GF-D8 (cell line): Measurements from ENCODE around the gene MLLT1.
A peak's percentile ranks its signal among the peaks of the same experiment; 100 is the strongest.

Experiments used
- DNase-seq: peaks from one replicate; lab custom pipeline; 2025; lab: John Stamatoyannopoulos, UW

Gene MLLT1

DNA sequence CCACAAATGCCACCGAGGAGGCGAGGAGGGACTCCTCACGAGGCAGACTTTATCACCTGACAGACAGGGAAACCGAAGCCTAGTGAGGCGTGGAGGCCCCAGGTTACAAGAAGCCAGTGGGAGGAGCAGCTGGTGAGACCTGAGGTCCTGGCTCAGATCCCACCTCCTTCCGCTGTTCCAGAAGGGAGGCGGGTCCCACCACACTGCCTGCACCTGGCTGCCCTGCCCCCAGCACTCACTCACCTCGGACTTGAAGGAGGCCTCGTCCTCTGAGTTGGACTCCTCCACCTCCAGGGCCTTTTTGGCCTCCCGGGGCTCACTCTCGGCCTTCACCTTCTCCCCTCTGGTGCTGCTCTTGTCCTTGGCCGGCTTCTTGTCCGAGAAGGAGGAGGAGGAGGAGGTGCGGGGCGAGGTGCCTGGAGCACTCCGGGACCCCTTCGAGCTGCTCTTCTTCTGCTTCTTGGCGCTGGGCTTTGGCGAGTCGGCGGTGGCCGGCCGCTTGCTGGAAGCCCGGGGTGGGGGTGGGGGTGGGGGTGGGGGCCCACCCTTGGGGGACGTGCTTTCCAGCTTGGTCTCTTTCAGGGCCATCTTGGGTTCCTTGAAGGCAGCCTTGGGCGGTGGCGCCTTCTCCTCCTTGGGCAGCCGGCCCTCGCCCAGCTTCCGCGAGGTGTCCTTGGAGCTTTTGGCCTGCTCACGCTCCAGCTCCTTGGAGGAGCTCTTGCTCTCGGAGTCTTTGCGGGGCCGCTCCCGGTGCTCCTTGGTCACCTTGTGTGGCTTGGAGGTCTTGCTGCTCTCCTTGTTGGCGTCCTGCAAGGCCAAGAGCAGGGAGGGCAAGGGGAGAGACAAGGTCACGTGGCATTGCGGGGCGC is 57.7 kb downstream of the MLLT1 start:
- no peak for DNase-seq

DNA sequence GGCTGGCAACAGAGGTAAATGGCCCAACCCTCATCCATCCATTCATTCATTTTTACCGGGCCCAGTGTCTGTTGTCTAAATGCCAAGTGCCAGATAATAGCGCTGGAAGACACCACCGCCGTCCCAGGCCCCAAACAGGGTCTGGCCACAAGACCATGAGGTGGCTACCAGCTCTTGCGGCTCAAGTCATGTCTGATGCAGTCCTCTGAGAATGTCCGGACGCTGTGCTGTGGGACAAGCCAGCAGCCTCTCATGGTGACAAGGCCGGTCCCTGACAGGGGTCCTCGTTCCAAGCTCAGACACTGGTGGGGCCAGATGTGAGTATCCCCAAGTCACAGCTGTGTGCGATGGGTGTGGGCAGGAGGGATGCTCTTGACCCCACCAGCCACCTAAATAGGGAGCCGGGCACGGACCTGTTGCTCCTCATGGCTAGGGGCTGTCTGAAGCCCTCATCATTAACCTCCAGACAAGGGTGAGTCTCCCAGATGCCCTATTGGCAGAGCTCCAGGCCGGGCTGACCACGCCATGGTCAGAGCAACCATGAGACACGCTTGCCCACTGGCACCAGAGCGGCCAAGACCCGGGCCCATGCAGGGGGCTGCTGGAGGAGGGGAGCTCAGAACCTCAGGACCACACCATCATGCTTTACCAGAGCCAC is 58.4 kb downstream of the MLLT1 start:
- no peak for DNase-seq

DNA sequence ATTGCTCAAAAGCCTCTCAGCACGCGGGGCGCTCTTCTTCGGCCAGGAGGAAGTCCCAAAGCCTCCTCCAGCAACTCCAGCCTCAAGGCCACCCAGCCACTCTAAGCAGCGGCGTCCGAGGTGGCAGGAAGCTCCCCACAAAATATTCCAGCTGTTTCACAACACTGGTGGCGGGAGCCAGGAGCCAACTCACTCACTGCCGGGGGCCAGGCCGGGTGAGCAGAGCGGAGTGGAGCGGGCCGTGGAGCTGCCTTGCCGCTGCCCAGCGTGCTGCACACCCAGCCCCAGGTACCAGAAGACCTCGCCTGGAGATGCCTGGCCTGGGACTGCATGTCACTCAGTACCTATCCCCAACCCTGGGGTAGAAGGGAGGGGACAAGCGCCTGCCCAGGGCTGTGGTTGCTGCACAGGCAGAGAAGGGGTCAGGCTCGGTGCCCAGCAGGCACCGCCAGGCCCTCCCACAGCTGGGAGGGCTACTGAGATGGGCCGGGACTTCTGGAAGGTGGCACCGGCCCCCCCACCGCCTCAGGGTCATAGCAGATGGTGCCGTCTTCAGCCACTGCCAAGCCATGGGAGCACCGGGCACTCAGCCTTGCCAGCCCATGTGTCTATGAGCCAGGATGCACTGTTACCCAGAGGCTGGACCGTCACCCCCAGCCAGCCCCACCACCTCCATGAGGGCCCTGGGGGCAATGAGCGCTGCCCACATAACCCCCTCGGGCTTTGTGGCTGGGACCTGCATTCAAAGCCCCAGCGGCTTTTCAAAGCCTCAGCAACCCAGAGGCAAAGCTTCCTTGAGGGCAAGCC is 59.2 kb downstream of the MLLT1 start:
- DNase-seq = no peak

DNA sequence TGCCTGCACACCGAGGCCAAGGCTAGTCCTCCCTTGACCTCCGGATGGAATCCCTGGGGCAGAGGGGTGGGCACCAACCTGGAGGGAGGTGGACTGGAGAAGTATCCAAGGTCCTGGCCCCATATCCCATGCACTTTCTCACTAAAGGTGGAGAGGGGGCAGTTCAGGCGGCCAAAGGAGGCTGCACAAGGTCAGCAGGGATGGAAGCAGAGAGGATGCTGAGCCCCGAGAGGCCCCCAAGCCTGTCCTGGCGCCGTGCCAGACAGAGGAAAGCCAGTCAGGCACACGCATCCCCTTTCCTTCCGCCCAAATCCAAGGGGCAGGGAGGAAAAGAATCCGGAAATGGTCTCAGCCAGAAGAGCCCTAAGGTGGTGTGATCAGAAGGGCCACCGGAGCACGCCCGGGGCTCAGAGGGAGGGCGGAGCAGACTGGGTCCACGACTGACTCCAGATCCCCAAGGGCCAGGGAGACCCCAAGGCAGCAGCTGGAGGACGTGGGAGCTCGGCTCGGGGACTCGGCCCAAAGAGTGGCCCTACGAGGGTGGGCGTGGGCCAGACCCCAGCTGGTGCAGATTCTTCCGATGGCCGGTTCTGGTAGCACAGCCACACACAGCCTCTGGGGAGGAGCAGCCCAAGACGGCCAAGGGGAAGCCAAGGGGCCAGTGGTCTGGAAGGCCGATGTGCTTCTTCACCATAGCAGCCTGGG is 60.0 kb downstream of the MLLT1 start:
- no peak for DNase-seq

DNA sequence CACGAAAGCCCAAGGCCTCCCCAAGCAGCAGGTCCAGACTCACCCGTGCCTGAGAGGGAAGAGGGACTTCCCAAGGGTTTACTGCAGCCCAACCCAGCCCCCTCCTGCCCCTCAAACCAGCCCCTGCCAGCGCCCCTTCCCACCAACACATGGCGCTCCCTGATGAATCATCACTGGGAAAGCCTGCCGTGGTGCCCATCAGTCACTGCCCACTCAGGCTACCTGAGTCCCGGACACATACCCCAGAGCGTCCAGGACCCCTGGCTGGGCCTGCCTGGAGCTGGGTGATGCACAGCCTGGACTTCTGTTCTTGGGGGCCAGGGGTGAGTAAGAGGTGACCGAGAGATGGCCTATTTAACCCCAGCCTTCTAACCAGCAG is 60.6 kb downstream of the MLLT1 start:
- no peak for DNase-seq

DNA sequence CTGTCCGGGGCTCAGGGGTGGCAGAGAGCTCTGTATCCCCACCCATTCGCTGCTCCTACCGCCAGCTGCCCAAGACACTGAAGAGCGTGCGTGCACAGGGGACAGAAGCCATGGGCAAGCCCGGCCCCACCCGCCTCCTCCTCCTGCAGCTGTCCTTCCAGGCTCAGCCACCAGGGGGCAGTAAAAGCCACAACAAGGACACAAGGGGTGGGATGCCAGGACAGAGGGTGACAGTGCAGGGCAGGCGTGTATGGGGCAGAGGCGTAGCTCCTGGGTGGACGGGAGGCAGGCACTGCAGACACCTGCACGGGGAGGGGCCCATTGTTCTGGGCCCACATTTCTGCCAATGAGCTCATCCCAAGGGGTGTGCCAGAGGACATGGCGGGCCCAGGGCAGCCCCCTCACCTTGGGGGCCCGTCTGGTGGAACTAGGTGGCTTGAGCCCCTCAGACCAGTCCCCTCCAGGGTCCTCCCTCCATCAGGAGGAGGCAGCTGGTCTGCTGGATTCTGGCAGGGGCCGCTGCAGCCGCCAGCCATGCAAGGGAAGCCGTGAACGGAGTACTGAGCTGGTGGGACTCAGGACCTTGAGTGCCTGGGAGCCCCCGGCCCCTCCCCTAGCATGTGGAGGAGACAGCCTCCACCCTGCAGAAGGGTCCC is 61.2 kb downstream of the MLLT1 start:
- peak; percentile 33 for DNase-seq

DNA sequence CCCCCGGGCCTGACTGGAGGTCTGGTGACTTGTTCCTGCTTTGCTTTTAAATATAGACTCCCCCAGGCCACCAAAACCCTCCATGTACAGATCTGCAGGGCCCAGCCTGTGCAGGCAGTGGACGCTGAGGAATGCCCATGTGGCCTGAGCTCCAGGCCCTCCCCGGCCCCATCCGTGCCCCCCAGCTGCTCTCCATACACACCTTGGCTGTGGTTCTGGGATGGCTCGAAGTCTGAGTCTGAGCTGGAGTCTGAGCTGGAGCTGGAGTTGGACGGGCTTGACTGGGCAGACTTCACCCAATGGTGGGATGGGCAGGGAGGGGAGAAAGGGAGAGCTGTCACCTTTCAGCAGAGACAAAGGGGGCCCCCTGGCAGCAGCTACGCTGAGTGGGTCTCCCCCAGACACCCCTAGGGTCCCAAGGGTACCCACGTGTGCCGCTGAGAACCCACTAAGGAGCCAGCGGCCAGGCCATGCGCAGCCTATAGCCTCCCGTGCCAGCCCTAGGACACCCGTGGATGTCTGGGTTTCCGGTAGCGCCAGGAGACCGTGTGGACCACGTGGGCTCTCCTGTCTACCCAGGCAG is 61.9 kb downstream of the MLLT1 start:
- no peak for DNase-seq

DNA sequence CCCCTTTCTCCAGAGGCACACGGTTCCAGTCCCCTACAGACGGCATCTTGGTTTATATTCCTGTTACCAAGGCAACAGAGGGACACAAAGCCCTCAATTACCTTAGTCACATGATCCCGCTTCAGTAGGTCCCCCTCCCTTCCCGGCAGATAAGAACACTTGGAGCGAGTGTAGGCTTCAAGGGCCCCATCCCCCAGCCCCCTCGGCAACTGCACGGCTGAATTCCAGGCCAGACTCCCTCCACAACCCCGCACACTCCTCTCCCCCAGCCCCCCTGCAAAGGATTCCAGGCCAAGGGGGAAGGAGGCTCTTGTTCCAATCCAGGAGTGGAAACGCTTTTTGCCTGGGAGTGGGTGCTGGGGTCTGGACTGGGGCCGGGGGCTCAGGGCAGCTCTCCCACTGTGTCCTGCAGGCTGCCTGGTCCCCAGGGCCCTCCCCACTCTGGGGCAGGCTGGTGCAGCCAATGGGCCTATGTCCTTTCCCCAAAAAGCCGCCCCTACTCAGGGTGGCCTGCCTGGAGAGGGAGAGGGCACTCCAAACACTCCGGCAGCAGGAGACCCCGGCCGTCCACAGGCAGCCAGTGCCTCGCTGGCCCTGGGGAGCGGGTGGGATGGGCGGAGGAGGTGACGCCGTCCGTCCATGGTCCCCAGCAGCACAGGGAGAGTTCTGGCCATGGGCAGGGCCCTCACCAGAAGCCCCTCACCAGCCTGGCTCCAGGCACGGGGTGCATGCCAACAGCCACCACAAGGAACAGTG is 62.6 kb downstream of the MLLT1 start:
- no peak for DNase-seq

DNA sequence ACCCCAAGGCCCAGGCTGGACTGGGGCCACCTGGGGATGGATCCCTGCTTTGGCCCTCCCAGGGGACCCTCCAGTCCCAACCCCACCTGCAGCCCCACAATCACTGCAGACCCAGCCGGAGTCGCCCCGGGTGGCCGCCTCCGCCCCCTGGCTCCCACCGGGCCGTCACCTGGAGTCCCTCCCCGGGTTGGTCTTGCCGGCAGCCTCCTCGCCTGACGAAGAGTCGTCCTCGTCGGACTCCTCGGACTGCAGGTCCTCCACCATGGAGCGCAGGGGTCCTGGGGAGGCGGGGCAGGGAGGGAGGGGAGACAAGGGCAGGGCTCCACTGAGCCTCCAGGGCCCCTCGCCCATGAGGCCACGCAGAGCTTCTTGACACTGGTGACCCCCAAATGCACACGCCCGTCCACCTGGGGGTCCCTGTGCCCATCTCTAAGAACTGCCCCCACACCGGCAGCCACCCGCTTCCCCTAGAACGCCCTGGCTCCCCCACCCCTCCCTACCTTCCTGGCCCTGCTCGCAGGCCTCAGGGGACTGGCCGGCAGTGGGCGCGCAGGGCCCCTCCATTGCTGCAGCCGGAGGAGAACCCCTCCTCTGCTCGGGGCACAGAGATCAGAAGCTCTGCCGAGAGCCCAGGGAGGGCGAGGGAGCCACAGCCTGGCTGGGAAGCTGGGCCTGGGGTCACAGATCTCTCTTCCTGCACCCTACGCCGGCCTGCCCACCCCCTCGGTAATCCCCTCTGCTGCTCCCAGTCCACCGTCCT is 63.4 kb downstream of the MLLT1 start:
- DNase-seq = no peak

DNA sequence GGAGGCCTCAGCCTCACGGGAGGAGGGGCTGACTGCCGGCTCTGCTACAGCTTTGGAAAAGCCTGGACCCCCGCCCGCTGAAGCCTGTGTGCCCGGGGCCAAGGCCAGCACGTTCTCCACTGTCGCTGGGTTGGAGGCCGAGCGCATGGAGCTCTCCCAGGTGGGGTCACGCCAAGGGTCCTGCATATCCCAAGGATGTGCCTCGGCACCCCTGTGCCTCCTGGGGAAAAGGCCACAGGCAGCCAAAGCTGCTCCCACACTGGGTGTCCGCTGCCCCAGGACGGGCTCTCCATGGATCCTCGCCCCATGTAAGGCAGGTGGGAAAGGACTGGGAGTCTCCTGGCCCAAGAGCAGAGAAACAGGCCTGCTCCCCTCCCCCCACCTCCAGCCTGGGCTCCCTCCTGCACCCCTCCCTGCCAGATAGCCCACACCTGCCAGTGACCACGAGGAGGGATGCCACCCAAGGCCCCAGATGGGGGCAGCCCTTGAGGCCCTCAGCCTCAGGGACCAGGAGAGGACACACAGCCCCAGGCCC is 64.0 kb downstream of the MLLT1 start:
- DNase-seq = no peak

DNA sequence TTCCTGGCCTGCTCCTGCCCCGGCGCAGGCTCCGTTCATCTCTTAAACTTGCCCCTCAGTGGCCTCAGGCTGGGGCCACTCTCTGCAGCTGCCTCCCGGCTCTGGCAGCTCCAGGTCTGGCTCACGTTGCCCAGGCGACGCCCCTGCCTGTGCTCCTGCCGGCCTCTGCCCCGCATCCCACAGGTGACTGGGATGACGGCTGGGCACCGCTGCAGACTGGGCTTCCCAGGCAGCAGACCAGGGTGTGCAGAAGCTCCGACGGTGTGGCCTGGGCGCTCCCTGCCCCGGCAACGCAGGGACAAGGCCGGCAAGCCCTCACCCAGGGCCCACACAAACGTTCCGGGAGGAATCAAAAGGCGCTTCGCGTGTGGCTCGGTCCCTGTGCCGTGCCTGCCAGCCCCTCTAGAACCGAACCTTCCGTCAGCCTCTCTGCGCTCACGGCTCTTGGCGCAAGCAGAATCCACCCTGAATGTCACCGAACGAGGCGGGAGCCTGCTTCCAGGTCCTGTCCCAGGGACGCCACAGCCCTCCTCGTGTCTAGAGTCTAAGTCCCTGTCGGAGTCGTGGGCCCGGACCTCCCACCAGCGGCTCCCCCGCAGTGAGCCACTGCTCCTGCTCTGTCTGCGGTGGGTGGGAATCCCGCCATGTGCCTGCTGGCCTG is 64.8 kb downstream of the MLLT1 start:
- DNase-seq = no peak

DNA sequence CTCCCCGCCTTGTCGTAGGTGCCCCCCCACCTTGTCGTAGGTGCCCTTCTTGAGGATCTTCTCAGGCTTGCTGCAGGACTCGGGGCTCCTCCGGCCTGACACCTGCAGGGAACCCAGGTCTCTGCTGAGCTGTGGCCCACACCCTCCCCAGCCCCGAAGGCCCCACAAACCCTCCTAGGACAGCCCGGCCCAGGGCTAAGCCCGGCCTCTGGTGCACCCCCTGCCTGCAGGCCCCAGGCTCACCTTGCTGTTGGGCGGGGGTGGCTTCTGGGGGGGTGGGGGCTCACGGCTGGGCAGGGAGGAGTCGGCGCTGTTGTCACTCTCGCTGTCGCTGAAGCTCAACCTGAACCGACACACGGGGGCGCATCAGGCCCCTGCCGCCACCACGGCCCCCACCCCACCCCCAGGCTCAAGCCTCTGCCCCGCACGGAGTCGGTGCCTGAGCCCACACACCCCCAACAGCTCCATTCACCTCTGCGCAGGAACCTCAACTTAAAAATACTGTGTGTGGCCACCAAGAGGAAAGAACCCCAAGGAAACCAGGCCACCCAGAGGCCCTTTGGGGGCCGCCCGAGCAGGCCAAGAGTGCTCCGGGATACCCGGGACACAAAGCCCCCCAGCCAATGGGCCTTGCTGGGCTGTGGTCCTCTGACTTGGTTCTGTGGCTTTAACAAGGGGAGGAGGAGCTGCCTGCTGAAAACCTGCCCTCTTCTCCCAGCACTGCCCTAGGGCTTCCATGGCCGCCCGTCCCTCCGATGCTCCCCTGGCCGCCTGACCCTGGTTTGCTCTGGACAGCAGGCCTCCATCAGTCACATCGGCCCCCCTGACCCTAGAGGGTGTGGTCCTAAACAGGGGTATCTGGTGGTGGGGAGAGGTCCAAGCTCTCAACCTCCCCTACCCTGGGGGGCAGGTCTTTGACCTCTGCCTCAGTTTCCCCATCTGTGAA is 65.8 kb downstream of the MLLT1 start:
- no peak for DNase-seq

DNA sequence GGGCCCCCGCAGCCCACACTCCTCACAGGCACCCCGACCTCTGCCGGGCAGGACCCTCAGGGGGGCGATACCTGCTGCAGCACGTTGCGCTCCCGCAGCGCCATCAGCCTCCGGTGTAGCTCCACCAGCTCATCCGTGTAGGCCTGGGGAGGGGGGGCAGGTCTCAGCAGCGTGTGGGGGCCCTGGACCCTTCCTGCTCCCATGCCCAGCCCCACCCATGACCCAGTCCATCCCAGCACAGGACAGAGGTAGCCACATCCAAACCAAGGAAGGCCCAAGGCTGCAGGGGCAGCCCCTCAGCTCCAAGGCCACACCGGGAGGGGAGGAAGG is 66.5 kb downstream of the MLLT1 start:
- DNase-seq = no peak

DNA sequence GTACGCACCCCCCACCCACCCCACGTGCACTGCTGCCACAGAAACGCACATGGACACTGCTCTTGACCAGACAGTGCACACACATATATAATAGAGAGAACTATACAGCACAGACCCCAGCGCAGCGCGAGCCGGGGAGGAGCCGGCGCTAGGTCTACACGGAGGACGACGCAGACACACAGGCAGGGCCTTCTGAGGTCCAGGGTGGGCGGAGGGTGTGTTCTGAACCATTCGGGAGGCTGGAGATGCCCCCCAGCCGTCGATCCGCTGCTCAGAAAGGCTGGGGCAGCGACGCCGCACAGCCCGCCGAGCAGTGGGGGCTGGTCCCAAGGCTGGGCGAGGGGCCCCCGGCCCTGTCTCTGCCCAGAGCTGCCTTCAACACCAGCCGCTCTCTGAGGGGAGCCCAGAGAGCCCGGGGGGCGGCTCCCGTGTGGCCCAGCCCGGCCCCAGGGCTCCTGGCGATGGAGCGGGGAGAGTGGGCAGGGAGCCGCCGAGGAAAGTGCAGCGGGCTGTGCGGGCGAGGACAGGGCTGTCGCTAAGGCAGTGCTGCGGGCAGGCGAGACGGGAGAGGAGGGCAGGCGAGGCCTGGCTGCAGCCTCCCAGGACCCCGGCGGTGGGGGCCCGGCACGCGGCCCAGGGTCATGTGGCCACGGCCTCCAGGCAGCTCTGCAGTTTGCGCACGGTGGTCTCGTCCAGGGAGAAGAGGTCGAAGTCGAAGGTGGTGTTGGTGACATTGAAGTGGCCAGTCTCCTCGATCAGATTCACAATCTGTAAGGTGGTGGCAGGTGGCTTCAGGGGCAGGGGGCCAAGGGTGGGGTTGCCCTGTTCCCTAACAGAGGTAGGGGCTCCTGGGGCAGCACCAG is 67.1 kb downstream of the MLLT1 start:
- no peak for DNase-seq

DNA sequence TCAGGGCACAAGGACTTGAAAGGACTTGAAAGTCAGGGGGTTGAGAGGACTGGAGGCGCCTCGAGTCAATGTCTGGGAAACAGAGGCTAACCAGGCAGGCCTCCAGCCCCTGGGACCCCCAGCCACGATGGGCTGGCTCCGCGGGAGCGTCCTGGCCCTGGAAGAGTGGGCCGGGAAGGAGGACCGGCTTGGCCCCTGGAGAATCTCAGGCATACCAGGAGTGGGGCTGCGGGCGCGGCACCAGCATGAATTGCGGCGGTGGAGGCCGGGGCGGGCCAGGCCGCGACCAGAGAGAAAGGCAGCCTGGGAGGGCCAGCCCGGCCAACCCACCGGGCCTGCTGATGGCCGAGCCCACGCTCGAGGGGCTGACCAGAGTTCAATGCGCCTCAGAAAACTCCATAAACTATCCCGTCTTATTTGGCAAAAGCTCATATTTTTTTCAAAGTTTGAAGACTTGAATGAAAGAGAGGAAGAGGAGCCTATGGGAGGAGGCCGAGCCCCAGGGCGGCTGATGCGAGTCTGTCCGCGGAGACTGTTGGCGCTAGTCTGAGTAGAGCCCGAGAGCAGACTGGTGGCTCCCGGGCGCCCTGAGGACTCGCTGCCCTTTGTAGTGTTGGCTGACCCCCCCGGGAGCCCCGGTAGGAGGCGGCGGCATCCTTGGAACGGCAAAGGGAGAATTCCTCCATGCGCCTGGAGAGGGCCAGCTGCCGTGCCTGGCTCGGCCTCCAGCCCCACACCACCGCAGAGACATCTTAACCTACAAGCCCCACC is 68.0 kb downstream of the MLLT1 start:
- no peak for DNase-seq
